ENCODE measurements around the gene VCAN.

DNA sequence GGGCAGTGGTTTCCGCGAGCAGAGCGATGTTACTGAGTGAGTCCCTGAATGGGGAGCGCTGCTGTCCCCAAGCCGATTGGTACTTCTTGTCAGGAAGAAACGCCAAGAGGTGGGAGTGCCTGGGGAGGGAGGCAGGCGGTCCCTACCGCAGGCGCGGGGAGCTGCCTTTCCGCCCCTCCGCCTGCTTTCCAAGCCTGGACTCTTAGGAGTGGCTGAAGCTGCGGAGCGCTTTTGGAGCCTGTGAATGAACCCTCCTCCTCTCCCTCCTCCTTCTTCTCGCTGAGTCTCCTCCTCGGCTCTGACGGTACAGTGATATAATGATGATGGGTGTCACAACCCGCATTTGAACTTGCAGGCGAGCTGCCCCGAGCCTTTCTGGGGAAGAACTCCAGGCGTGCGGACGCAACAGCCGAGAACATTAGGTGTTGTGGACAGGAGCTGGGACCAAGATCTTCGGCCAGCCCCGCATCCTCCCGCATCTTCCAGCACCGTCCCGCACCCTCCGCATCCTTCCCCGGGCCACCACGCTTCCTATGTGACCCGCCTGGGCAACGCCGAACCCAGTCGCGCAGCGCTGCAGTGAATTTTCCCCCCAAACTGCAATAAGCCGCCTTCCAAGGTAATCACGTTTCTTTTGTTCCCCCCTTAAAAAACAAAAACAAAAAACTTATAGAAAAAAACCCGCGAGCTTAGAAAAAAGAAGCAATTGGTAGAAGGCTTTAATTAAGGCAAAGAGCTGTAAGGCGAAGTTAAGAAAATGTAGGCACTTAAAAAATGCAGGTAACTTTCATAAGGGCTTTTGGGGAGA, at the start of gene VCAN:
- TF ChIP-seq, protein P1, sequence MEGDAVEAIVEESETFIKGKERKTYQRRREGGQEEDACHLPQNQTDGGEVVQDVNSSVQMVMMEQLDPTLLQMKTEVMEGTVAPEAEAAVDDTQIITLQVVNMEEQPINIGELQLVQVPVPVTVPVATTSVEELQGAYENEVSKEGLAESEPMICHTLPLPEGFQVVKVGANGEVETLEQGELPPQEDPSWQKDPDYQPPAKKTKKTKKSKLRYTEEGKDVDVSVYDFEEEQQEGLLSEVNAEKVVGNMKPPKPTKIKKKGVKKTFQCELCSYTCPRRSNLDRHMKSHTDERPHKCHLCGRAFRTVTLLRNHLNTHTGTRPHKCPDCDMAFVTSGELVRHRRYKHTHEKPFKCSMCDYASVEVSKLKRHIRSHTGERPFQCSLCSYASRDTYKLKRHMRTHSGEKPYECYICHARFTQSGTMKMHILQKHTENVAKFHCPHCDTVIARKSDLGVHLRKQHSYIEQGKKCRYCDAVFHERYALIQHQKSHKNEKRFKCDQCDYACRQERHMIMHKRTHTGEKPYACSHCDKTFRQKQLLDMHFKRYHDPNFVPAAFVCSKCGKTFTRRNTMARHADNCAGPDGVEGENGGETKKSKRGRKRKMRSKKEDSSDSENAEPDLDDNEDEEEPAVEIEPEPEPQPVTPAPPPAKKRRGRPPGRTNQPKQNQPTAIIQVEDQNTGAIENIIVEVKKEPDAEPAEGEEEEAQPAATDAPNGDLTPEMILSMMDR (conservative IDR thresholded peaks at IDR 0.05; ENCODE audit: low read length): no peak
- TF ChIP-seq EZH2phosphoT487 (IDR thresholded peaks at IDR 0.05; ENCODE audit: borderline replicate concordance, low read depth, low read length): no peak
